T1000 (cell line): ENCODE measurements around the gene ASB13.
"Not testable (repeated sequence)": the region's sequence is repeated elsewhere in the genome, so short reads cannot be mapped to it uniquely, and the experiment has no call there.

ENCODE experiments used
- DNase-seq: peaks from one replicate; lab custom pipeline; 2025; ENCODE audit warnings: mixed read lengths; lab: John Stamatoyannopoulos, UW

The ASB13 gene

DNA sequence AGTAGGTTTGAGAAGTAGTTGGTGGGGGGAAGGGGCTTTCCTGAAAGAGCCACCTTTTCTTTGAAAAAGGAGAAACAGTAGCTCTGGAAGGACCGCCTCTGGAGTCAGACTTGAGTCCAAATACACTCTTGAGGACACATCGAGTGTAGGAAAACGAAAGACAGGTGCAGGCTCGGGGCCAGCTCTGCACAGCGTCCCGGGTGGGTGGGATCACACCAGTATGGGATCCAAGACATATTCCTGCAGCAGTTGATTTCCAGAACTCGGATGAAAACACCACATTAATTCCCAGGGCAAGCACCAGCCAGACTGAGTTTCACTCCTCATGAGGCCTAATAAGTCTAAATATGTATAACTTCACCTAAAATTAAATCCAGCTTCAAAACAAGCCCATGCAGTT lies 61.4 kb downstream of the ASB13 start:
- DNase-seq: no peak

DNA sequence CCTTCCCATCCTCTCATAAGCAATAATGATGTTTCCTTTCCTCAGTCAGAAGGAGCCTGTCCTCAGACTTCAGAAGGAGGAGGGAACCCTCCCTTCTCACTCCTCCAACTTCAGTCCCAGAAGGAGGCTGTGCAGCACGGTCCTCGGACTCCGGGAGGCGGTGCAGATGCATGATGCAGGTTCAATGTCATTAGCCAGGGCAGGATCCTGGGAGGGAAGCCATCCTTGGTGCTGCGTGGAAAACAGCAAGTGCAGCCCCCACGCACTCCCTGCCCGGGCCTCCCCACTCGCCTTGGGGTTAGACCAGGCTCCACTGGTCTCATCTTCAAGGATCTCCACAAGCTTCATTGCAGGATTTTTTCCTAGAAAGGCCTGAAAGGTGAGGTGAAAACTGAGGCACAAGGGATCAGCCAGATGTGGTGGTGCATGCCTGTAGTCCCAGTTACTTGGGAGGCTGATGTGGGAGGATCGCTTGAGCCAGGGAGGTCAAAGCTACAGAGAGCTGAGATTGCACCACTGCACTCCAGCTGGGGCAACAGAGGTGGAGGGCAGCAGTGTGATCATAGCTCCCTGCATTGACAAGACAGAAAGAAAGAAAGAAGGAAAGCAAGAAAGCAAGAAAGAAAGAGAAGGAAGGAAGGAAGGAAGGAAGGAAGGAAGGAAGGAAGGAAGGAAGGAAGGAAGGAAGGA lies 62.0 kb downstream of the ASB13 start:
- DNase-seq: no peak

DNA sequence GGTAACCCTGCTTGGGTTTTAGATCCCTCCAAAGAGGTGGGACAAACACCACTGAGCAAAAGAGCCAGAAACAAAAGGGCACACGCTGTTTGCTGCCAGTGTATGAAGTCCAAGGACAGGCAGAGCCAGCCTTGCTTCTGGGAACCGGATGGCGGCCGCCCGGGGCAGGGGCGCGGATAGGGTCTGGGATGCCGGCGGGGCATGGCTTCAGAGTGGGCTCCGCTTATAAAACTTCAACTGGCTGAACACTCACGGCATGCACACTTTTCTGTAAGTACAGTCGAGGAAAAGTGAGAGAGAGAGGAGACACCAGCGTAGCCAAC lies 62.6 kb downstream of the ASB13 start:
- no peak for DNase-seq

DNA sequence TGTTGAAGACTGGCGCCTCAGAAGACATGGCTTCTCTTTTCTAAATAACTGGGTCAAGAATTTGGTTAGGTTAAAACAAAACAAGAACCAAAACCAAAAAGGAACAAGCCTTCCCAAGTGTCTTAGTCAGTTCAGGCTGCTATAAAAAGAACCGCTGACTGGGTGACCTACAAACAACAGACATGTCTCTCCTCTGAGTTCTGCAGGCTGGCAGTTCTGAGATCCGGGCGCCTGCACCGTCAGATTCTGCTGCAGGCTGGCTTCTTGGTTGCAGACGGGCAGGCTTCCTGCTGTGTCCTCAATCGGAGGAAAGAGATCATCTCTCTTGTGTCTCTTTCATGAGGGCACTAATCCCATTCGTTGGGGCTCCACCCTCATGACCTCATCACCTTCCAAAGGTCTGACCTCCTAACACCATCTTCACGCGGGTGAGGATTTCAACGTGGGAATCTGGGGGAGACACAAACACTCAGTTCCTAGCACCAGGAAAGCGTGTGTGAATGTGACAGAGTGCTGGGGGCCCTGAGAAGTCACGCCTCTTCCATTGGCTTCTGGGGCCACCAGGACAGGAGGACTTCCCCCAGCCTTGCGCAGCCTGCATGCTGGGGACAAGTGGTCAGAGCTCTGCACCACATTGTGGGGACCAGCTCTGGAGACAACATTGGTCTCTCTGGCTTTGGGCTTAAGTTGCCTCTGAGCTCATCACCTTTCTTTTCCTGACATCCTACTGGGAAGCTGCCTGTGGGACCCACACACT lies 63.1 kb downstream of the ASB13 start:
- no peak for DNase-seq

DNA sequence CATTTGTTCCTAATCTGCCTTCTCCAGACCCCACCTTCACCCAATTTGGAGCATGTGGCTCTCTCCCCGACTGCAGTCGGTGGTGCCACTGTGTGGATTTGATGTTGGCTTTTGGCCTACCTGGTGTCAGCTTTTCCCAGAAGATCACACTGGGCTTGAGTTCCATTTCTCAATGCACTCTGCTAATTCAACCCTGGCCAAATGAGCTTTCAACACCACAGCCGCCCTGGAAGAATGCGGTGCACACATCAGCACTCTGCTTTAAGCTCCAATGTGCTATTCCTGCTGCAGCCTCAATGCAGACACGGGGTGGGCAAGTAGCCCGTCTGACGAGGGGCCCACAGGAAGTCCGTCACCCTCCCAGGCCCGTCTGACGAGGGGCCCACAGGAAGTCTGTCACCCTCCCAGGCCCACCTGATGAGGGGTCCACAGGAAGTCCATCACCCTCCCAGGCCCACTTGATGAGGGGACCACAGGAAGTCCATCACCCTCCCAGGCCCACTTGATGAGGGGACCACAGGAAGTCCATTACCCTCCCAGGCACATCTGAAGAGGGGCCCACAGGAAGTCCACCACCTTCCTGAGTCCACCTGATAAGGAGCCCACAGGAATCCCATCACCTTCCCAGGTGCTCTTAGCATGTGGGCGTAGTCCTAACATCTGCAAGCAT lies 64.4 kb downstream of the ASB13 start:
- DNase-seq: no peak

DNA sequence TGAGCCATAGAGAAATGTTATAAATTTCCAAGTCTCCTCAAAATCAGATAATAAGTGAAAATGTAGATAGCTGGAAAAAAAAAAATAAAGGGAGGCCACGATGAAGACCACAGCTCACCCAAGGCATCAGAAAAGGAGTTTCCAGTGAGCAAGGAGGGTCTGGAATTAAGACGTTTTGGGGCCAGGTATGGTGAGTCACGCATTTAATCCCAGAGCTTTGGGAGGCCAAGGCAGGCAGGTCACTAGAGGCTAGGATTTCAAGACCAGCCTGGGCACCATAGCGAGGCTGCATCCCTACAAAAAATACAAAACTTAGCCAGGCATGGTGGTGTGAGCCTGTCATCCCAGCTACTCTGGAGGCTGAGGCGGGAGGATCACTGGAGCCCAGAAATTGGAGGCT lies 65.5 kb downstream of the ASB13 start:
- no peak for DNase-seq

DNA sequence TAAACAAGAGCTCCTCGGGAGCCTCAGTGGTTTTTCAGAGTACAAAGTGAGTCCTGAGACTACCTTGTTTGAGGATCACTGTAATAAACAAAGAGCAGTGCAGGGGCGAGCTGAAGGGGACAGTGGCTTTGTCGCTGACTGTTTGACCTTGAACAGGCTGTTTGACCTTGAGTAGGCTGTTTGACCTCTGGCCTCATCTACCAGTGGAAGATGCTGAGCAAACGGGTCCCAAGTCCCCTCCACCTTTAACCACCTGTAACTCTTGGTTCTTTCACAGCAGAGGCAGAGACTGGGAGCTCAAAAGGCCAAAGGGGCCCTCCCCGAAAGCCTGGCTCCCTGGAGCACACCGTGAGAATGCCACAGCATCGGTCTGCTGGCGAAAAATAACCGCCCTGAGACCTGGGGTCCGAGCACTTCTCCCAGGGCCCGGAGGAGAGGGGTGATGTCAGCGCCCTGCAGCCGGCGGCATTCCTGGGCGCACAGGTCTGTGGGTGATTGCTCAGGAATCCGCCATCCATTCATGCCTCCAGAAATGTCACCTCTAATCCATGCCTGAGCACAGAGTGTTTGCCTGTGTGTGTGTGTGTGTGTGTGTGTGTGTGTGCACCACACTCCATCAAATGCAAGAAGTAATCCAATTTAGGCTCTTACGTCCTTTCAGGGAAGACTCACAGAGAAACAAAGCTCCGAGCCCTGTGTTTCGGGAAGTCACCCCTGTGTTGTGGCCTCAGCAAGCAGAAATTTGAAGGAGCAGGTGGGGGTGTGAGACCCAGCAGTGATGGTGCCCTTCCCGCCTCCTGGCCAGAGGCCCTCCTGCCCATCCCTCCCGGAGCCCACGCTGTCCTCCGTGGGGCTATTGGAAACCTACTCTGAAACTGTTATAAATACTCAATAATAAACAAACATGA lies 66.5 kb downstream of the ASB13 start:
- DNase-seq: no peak

DNA sequence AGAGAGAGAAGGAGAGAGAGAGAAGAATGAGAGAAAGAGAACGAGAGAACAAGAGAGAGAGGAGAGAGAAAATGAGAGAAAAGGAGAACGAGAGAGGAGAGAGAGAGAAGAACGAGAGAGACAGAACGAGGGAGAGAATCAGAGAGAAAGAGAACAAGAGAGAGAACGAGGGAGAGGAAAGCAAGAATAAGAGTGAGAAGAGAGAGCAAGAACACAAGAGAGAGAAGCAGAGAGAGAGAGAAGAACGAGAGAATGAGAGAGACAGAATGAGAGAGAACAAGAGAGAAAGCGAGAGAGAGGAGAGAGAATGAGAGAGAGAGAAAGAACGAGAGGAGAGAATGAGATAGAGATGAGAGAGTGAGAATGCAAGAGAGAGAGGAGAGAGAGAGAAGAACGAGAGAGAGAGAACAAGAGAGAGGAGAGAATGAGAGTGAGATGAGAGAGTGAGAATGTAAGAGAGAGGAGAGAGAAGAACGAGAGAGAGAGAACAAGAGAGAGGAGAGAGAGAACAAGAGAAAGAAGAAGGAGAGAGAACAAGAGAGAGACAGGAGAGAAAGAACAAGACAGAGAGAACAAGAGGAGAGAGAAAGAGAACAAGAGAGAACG lies 68.2 kb downstream of the ASB13 start:
- no peak for DNase-seq

DNA sequence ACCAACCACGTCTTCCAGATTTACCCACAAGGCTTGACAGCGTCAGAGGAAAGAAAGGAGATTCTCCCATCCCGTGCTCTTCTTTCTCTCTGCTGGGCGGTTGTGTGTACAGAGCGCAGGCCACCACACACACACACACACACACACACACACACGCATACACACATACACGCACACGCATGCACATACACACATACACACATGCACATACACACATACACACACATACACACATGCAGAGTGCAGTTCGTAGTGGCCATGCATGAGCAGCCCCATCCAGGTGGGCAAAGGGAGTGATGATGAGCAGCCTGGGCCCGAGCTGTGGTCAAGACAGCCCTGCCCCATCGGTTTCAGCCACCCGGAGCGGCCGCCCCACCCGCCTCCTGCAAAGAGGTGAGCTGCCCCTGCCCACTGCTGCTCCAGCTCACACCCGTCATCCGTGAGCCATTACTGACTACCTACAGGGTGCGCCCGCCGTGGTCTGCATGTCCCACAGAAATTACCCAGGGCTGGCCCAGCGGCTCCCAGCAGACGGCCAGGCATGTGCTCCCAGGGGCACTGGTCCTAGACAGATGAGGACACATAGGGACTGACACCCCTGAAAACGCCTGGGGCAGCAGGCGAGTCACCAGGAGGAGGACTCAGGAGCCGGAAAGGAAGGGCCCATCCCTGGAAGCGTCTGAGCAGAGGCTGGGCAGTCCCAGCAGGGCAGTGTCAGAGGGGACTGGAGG lies 69.6 kb downstream of the ASB13 start:
- DNase-seq: peak; percentile 37

DNA sequence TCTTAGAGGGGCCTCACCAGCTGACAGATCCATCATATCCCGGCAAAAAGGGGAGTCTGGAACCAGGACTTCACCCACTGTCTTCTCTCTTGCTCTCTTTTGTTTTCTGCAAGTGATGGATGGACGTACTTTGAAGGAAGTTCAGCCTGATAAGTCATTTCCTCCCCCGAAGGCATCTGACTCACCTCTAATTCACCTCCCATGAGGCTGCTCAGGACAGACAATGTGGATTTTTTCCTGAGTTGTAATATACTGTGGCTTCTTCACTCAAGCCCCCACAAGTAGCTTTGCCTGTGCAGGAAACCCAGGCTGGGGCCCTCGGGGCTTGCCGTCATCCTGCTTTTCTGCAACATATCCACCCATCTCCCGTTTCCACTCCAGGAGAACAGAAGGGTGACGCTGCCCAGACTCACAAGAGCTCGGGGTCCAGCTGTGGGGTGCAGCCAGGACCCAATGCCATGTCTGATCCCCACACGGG lies 70.4 kb downstream of the ASB13 start:
- DNase-seq: peak; percentile 85

DNA sequence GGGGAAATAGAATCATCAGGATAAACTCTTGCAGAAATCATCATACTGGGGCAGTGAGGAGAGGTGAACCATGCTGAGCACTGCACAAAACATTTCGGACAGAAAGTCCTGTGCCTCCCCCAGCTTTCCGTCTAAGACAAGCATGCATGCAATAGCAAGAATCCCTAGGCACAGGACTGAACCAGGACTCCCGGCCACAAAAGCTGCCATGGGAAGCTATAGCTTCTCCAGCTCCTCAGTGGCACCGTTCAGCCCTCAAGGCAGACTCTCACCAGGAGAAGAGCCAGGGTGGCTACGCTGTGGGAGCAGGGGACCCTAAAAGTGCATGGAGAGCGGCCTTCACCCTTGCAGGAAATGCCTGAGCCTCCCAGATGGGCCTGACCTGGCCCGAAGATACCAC lies 70.8 kb downstream of the ASB13 start:
- no peak for DNase-seq

DNA sequence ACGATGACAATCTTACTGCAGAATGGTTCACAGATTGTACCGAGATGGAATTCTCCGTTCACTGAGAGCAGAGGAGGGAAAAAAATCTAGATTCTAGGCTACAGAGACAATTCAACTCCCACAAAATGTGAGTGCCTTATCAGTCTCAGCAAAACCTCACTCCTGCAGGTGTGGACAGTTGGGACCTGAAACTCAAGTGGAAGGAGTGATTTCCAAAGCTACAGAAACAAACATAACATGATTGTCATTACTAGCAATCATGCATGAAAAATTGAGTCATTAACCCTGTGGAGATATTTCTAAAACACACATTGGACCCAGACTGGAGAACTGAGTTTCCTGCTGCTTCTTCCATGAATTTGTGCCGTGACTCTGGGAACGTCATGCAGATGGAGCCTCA lies 71.3 kb downstream of the ASB13 start:
- DNase-seq: no peak

DNA sequence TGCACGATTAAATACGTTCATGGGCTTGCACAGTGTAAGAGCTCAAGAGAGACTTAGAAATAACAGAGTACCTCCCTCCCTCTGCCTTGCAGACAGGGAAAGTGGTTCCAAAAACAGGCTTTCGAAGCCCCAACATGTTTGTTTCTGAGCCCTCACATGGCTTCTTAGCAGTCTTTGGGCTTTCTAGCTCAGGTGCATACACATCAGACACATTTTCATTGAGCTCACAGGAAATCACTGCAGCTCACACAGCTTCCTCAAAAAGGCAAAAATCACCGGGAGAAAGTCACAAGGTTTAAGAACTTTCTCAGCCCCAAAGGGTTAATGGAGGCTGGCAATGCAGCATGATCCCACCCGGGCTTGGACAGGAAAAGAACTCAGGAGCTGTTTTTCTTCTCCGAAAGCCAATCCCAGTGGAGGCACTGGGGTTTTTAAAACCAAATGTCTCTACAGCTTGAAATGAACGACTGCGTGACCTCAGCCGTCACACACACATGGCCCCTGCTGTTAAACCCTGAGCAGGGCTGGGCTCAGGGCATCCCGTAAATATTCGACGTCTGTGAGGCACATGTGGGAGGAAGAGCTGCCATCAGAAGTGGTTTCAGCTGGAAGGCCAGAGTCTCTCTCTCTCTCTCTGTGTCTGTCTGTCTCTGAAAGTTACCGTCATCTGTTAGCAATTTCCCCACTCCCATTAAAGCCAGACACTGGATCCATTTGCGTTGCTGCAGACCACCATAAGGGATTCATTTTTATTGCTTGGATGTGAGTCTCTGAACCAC lies 71.9 kb downstream of the ASB13 start:
- no peak for DNase-seq

DNA sequence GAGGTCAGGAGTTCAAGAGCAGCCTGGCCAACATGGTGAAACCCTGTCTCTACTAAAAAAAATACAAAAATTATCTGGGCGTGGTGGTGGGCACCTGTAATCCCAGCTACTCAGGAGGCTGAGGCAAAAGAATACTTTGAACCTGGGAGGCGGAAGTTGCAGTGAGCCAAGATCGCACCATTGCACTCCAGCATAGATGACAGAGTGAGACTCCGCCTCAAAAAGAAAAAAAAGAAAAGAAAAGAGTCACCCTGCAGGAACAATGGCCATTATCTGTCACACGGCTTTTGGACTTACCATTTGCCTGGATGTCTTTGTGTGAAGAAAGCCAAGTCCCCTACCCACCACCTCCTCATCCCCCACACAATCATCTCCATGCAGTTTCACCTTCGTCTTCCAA lies 73.0 kb downstream of the ASB13 start:
- DNase-seq: not testable (repeated sequence)

DNA sequence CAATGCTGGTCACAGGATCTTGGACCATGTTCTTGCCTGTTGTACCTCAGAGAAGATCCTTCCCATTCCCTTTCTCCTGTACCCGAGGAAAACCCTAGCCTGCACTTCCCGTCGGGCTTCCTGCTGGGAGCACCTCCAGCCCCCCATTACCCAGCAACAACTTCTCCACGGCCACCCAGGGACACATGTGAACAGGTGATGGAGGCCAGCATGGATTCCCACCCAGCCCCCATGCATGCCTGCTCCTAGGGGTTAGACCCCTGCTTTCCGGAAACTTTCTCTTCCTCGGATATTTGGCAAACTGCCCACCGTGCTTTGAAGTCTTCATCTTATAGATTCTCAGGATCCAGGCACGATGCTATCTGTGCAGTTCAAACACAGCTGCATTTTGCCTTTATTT lies 74.3 kb downstream of the ASB13 start:
- DNase-seq: no peak

DNA sequence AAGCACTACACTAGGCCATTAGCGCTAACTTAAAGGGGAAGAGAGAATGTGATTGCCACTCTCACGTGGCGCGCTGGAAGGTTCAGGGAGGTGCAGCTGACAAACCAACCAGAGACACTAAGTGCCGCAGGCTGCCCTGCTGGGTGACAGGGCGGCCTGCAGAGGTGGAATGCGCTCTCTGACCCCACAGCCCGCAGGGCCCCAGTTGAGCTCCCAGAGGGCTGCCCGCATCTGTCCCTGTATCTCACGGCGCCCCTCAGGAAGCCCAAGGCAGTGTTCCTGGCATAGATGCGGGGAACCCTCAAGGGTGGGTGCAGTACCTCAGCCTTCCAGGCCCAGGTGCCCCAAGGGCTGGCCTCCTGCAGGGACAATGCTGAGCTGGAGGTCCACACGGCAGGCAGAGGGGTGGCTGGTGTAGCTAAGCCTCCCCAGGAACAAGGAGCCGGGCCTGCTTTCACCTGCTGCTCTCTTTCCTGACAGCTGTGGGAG lies 75.0 kb downstream of the ASB13 start:
- DNase-seq: no peak

DNA sequence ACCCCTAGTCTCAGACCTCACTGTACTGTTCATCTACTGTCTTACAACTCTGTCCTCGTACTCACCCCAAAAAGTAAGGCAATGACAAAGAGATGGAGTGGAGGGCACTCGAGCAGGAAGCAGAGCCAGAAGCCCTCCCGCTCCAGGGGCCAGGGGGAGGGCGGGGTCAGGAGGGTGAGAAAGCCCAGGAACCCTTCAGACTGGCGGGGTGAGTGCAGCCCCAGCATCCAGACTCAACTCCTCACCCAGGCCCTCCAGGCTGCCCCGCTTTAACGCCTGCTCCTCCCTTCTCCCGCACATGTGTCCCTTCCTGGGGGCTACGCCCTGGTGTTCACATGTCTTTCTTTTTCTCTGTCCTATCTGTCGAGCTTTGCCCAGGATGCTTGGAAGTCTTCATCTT lies 75.6 kb downstream of the ASB13 start:
- DNase-seq: no peak

DNA sequence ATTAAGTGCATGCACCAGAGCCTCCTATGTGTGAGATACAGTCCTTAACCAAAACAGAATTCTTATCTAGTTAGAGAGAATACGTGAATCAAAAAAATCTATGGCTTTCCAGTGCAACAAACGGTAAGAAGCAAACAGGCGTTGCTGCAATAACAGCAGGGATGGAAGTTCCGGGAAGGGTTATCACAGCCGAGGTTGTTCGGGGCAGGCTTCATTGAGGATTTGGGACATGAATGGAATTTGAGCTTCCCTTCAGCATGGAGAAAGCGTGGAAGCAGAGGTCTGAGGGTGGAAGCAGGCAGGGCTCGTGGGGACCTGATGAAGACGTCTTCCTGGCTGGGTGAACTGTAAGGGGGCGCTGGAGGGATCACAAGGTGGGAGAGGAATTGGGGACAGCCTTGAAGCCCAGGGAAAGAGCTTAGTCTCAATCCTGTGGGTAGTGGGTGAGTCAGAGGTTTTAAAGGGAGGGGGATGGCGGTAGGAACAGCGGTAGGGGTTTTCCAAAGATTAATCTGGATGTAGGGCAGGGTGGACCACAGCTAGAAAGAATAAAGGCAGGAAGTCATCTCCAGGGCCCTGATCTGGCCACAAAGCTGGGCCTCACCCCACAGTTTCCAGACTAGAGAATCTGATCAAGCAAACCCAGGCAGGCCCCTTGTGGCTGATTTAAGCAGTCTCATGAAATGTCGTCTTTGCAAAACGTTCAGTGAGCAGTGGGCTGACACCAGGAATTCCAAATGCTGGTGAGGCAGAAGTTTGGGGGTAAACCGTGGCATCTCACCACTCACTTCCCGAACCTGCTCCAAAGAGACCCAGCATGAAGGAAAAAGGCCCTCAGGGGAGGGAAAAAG lies 76.5 kb downstream of the ASB13 start:
- peak; percentile 15 for DNase-seq

DNA sequence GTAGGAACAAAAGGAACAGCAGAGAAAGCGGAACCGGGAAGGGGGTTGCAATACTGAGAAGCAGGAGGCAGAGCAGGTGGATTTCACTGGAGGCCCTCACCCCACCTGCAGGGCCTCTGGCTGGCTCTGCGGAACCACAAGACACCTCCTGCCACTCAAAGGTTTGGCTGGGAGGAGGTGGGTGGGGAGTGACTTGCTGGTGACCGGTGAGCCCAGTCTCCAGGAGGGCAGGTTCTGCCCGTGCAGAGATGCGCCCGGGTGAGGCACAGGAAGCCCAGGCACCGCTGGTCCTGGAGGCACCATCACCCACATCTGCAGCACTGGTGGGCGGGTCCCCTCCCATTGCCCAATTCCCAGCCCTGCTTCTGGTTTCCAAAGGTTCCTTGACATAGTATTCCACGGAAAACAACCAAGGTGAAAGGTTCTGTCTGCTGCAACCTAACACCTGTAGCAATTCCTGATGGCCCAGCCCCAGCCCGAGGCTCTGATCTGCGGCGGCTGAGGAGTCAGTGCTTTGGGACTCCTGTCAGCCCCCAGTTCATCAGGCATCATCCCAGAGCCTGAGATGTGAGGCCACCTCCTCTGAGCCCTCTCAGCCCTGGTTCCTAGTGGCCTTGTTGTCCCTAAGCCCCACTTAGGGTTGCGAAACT lies 77.3 kb downstream of the ASB13 start:
- no peak for DNase-seq
